Suprapubic skin (tissue), 4 donors: ENCODE data around the gene DNAH10.

Experiments
- CTCF ChIP-seq, 2 donors: fragments of 200-600 bp in 1 of 2; fragments of 450-650 bp in 1 of 2; sonication (generic) in 1 of 2; IDR thresholded peaks; one replicate each; pipeline ENCODE4 v1.5.1; 2016 to 2019; ENCODE audit warnings: antibody characterized with exemption in 2 of 2, mild to moderate bottlenecking in 1 of 2, moderate library complexity in 1 of 2
- POLR2A ChIP-seq, 2 donors: fragments of 450-650 bp; IDR thresholded peaks; one replicate each; pipeline ENCODE4 v1.6.1; 2017; ENCODE audit warnings: antibody characterized with exemption in 2 of 2, mild to moderate bottlenecking in 2 of 2, moderate library complexity in 2 of 2
- POLR2AphosphoS5 ChIP-seq, 3 donors: sonication (generic); formaldehyde crosslinking; IDR thresholded peaks; one replicate each; pipeline ENCODE4 v1.6.1; 2017; ENCODE audit warnings: antibody characterized with exemption in 3 of 3

DNA sequence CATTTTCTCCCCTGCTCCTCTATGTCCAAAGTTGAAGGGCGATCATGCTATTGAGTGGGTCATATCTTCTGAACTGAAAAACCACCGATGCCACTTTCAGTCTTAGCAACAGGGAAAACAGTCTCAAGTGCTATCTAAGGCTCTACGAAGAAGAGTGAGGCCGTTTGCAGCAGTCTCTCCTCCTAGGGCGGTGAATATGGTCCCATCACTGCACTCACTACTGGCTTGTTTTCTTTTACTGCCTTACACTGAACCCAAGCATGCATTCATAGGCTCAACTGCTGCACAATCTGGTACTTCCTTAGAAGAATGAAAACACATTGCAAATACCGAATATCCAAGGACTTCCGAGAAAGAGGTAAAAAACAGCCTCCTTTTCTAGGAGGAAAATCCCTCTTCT, 92.1 kb downstream of the DNAH10 start:
- TF ChIP-seq CTCF (IDR thresholded peaks at IDR 0.05) (no peak), POLR2AphosphoS5 (IDR thresholded peaks at IDR 0.05) (no peak), POLR2A (IDR thresholded peaks at IDR 0.05) (no peak)
